Measurements from ENCODE around the gene ANKRD22. TPM values are rescaled to one million over a fixed set of nuclear protein-coding genes. Genes with fewer than 3 reads are reported as not detected.

ANKRD22 gene
- total RNA-seq, 3 donors from 2014 or later: 0.59 to 1.6 TPM; not detected in 1

- intact Hi-C loops (cut with DNase I; ENCODE audit: low total_unique reads): loop anchor here (5.0 to 10.0 kb wide), 2 partner anchors 103 to 471 kb away; partner anchors contain the start of gene IFIT2
- Histone ChIP-seq H3K27ac (no peak overlapping the region), H3K36me3 (no peaks in the 10 kb centered on the region), H3K9me3 (no peaks in the 10 kb centered on the region), H3K4me1 (no peaks in the 10 kb centered on the region), H3K27me3 (no peaks in the 10 kb centered on the region), H3K4me3 (no peak overlapping the region)
- TF ChIP-seq POLR2A (IDR thresholded peaks at IDR 0.05): no peak
- no peak for TF ChIP-seq POLR2AphosphoS5 (IDR thresholded peaks at IDR 0.05)
- TF ChIP-seq CTCF (IDR thresholded peaks at IDR 0.05): no peak
- DNase-seq (ENCODE audit: low spot score in 2 of 2): no peak
These were observed 19.9 kb downstream of the ANKRD22 start for GRCh38 chr10:88831709-88832108.

GRCh38 chr10:88830643-88831268, 20.9 kb downstream of the ANKRD22 start:
- Histone ChIP-seq H3K27ac (no peak overlapping the region), H3K4me1 (no peaks in the 10 kb centered on the region), H3K9me3 (no peaks in the 10 kb centered on the region), H3K27me3 (no peaks in the 10 kb centered on the region), H3K36me3 (no peaks in the 10 kb centered on the region), H3K4me3 (no peak overlapping the region)
- TF ChIP-seq POLR2A (IDR thresholded peaks at IDR 0.05) (no peak), POLR2AphosphoS5 (IDR thresholded peaks at IDR 0.05) (no peak)
- no peak for DNase-seq (ENCODE audit: low spot score in 2 of 2)
- intact Hi-C loops (cut with DNase I; ENCODE audit: low total_unique reads): loop anchor here (5.0 to 10.0 kb wide), 2 partner anchors 104 to 472 kb away; partner anchors contain the start of gene IFIT2

- Histone ChIP-seq H3K4me1 (no peaks in the 10 kb centered on the region), H3K36me3 (no peaks in the 10 kb centered on the region), H3K4me3 (no peak overlapping the region), H3K9me3 (no peaks in the 10 kb centered on the region), H3K27ac (no peak overlapping the region), H3K27me3 (no peaks in the 10 kb centered on the region)
- intact Hi-C loops (cut with DNase I; ENCODE audit: low total_unique reads): no loop called here
- no peak for TF ChIP-seq CTCF (IDR thresholded peaks at IDR 0.05)
- TF ChIP-seq POLR2AphosphoS5 (IDR thresholded peaks at IDR 0.05): no peak
- TF ChIP-seq POLR2A (IDR thresholded peaks at IDR 0.05): no peak
- no peak for DNase-seq (ENCODE audit: low spot score in 2 of 2)
These were observed 23.3 kb downstream of the ANKRD22 start for GRCh38 chr10:88828310-88828709.

- intact Hi-C loops (cut with DNase I; ENCODE audit: low total_unique reads): no loop called here
- H3K36me3 ChIP-seq: no peaks in the 10 kb centered on the region
- H3K27me3 ChIP-seq: no peaks in the 10 kb centered on the region
- no peak overlapping the region for H3K4me3 ChIP-seq
- no peak overlapping the region for H3K27ac ChIP-seq
- no peaks in the 10 kb centered on the region for H3K9me3 ChIP-seq
- TF ChIP-seq POLR2AphosphoS5 (IDR thresholded peaks at IDR 0.05) (no peak), POLR2A (IDR thresholded peaks at IDR 0.05) (no peak), CTCF (IDR thresholded peaks at IDR 0.05) (no peak)
- H3K4me1 ChIP-seq: no peaks in the 10 kb centered on the region
- no peak for DNase-seq (ENCODE audit: low spot score in 2 of 2)
These were observed 24.0 kb downstream of the ANKRD22 start for GRCh38 chr10:88827671-88828070.

GRCh38 chr10:88826388-88826787, 25.3 kb downstream of the ANKRD22 start:
- DNase-seq (ENCODE audit: low spot score in 2 of 2): no peak
- no peaks in the 10 kb centered on the region for H3K27me3 ChIP-seq
- intact Hi-C loops (cut with DNase I; ENCODE audit: low total_unique reads): no loop called here
- TF ChIP-seq POLR2AphosphoS5 (IDR thresholded peaks at IDR 0.05) (no peak), CTCF (IDR thresholded peaks at IDR 0.05) (no peak), POLR2A (IDR thresholded peaks at IDR 0.05) (no peak)
- no peak overlapping the region for H3K27ac ChIP-seq
- H3K4me1 ChIP-seq: no peaks in the 10 kb centered on the region
- no peaks in the 10 kb centered on the region for H3K9me3 ChIP-seq
- no peak overlapping the region for H3K4me3 ChIP-seq
- no peaks in the 10 kb centered on the region for H3K36me3 ChIP-seq

All from breast epithelium (tissue), 4 donors.